ENCODE data around the gene SP9. TPM values are rescaled to one million over a fixed set of nuclear protein-coding genes. Genes with fewer than 3 reads are reported as not detected.

Gene SP9
- total and polyA plus RNA-seq, 9 of the 15 experiments (the other 6 are each of a cell fraction or from before 2014, with no cell fraction given), result 0.04 to 0.23 (median 0.11) TPM; not detected in 3

DNA sequence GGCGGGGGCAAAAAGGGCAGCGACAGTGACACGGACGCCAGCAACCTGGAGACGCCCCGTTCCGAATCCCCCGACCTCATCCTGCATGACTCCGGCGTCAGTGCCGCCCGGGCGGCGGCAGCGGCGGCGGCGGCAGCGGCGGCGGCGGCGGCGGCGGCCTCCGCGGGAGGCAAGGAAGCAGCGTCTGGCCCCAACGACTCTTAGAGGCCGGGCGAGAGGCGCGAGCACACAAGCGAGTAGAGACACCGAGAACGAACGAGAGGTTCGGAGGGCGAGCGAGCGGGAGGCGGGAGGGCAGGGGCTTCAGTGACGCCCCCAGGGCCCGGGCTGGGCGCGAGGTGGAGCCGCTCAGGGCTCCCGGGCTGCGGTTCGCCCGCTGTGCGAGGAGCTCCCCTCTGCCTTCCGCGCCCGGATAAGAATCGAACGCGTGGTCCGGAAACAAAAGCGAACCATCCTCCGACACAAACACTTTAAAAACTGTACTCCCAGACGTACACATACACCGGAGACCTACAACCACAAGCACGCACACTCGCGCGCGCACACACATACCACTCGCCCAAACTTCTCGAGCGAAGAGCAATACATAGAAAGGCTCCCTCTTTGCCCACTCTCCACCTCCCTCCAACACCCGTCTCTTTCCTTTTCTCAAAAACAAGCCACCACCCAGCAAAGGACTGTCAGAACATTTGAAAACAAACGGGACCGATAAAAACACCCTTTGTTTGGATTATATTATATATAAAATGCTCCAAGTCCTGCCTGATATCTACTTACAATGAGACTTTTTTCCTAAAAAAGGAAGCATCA, 2.8 kb downstream of the SP9 start (continued):
- TF ChIP-seq, protein P1, sequence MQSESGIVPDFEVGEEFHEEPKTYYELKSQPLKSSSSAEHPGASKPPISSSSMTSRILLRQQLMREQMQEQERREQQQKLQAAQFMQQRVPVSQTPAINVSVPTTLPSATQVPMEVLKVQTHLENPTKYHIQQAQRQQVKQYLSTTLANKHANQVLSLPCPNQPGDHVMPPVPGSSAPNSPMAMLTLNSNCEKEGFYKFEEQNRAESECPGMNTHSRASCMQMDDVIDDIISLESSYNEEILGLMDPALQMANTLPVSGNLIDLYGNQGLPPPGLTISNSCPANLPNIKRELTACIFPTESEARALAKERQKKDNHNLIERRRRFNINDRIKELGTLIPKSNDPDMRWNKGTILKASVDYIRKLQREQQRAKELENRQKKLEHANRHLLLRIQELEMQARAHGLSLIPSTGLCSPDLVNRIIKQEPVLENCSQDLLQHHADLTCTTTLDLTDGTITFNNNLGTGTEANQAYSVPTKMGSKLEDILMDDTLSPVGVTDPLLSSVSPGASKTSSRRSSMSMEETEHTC (IDR thresholded peaks at IDR 0.05), result no peak
- TF ChIP-seq WHSC1 (IDR thresholded peaks at IDR 0.05; ENCODE audit: low read length) (no peak), ARNT (IDR thresholded peaks at IDR 0.05) (no peak), TFE3 (CRISPR knock-in tag; IDR thresholded peaks at IDR 0.05) (no peak), ATF6 (CRISPR knock-in tag; IDR thresholded peaks at IDR 0.05) (no peak), STAT5B (CRISPR knock-in tag; IDR thresholded peaks at IDR 0.05) (no peak), HCFC1 (IDR thresholded peaks at IDR 0.05; ENCODE audit: low read depth, low read length) (no peak), NCOA2 (IDR thresholded peaks at IDR 0.05; ENCODE audit: partially characterized antibody in 2 of 2) (no peak), PHF8 (IDR thresholded peaks at IDR 0.05; ENCODE audit: borderline replicate concordance, low read length) (peak; percentile 21; the same call in 1 of the 2 replicates), TOE1 (IDR thresholded peaks at IDR 0.05; ENCODE audit: borderline replicate concordance) (peak; percentile 26; the same call in 1 of the 2 replicates), TOE1 (CRISPR knock-in tag; IDR thresholded peaks at IDR 0.05; ENCODE audit: borderline replicate concordance, low read depth) (no peak), KDM1A (IDR thresholded peaks at IDR 0.05) (no peak), RNF2 (IDR thresholded peaks at IDR 0.05) (peak; percentile 92), MTA3 (IDR thresholded peaks at IDR 0.05; ENCODE audit: borderline replicate concordance) (peak; percentile 32; the same call in 1 of the 2 replicates)
- TF ChIP-seq, protein P2, sequence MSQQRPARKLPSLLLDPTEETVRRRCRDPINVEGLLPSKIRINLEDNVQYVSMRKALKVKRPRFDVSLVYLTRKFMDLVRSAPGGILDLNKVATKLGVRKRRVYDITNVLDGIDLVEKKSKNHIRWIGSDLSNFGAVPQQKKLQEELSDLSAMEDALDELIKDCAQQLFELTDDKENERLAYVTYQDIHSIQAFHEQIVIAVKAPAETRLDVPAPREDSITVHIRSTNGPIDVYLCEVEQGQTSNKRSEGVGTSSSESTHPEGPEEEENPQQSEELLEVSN (IDR thresholded peaks at IDR 0.05; ENCODE audit: borderline replicate concordance in 1 of 2, extremely low read depth in 1 of 2, insufficient read depth in 1 of 2, insufficient read length in 1 of 2, low read depth in 1 of 2, low read length in 1 of 2, poor library complexity in 1 of 2, severe bottlenecking in 1 of 2), result peak; percentile 33 to 65
